Stomach (tissue), 4 donors: ENCODE measurements around the gene GPR42.

ENCODE experiments used
- EP300 ChIP-seq: sonication (generic); formaldehyde crosslinking; IDR thresholded peaks from one replicate; pipeline ENCODE4 v1.6.1; 2017; ENCODE audit warnings: antibody characterized with exemption
- POLR2A ChIP-seq, 4 donors: fragments of 450-650 bp; IDR thresholded peaks; one replicate each; pipeline ENCODE4 v1.6.1; 2016; ENCODE audit warnings: antibody characterized with exemption in 4 of 4, control low read depth in 2 of 4, mild to moderate bottlenecking in 1 of 4, moderate library complexity in 1 of 4
- TF ChIP-seq, protein P1 (sequence below), 7 experiments: fragments of 450-650 bp in 4 of 7; fragments of 200-600 bp in 3 of 7; sonication (generic) in 3 of 7; IDR thresholded peaks; one replicate each; pipeline ENCODE4 v1.5.1; 2016 to 2019; ENCODE audit warnings: antibody characterized with exemption in 7 of 7, control low read depth in 2 of 7, mild to moderate bottlenecking in 1 of 7

DNA sequence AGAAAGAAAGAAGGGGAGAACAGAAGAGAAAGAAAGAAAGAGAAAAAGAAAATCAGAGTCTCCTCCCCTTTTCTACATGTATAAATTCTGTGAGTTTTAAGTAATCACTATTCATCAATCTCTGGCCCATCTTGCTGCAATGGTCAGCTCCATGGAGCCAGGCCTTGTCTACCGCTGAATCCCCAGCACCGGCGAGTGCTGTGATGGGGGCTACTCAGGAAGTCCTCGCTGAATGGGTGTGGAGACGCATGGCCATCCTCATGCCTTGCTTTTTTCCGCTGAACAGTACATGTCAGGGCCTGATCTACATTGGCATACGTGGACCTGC, 29.9 kb downstream of the GPR42 start:
- TF ChIP-seq POLR2A (IDR thresholded peaks at IDR 0.05) (no peak), EP300 (no peak)
- TF ChIP-seq, protein P1, sequence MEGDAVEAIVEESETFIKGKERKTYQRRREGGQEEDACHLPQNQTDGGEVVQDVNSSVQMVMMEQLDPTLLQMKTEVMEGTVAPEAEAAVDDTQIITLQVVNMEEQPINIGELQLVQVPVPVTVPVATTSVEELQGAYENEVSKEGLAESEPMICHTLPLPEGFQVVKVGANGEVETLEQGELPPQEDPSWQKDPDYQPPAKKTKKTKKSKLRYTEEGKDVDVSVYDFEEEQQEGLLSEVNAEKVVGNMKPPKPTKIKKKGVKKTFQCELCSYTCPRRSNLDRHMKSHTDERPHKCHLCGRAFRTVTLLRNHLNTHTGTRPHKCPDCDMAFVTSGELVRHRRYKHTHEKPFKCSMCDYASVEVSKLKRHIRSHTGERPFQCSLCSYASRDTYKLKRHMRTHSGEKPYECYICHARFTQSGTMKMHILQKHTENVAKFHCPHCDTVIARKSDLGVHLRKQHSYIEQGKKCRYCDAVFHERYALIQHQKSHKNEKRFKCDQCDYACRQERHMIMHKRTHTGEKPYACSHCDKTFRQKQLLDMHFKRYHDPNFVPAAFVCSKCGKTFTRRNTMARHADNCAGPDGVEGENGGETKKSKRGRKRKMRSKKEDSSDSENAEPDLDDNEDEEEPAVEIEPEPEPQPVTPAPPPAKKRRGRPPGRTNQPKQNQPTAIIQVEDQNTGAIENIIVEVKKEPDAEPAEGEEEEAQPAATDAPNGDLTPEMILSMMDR (IDR thresholded peaks at IDR 0.05), result no peak
